ENCODE results near the gene RGMA. TPM values are rescaled to one million over a fixed set of nuclear protein-coding genes. Genes with fewer than 3 reads are reported as not detected.
A peak's percentile ranks its signal among the peaks of the same experiment; 100 is the strongest.

RGMA gene
- polyA plus RNA-seq, 1 experiment, result 0.17 TPM

DNA sequence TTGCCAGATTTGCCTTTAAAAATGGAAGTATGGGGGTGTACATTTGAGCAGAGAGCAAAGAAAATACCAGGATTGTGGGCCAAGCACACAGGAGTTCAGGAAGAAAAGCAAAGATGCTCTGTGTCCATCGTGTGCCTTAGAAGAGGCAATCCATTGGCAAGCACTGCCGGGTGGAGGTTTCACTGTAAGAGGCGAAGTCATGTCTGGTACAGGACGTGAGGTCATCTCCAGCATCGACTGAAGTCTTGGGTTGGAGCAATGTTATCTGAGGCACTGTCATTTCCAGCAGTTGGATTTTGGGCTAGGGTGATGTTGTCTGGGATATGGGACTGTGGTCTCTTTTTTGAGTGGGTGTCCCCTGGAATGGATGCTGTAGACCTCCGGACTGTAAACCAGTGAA lies 4.8 kb upstream of the RGMA start:
- TF ChIP-seq, protein P1, sequence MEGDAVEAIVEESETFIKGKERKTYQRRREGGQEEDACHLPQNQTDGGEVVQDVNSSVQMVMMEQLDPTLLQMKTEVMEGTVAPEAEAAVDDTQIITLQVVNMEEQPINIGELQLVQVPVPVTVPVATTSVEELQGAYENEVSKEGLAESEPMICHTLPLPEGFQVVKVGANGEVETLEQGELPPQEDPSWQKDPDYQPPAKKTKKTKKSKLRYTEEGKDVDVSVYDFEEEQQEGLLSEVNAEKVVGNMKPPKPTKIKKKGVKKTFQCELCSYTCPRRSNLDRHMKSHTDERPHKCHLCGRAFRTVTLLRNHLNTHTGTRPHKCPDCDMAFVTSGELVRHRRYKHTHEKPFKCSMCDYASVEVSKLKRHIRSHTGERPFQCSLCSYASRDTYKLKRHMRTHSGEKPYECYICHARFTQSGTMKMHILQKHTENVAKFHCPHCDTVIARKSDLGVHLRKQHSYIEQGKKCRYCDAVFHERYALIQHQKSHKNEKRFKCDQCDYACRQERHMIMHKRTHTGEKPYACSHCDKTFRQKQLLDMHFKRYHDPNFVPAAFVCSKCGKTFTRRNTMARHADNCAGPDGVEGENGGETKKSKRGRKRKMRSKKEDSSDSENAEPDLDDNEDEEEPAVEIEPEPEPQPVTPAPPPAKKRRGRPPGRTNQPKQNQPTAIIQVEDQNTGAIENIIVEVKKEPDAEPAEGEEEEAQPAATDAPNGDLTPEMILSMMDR (IDR thresholded peaks at IDR 0.05; ENCODE audit: low read depth, low read length), result no peak
- no peak for DNase-seq (ENCODE audit: low read depth, low spot score)
- no peak overlapping the region for H3K4me3 ChIP-seq (ENCODE audit: low read depth, low read length)
- peaks cover 26% of the 10 kb centered on the region for H3K27me3 ChIP-seq (ENCODE audit: control insufficient read depth, insufficient read depth, low read length)
- CTCF ChIA-PET, result no interaction called here
- POLR2A ChIA-PET, result no interaction called here
- no peaks in the 10 kb centered on the region for H3K9me3 ChIP-seq (ENCODE audit: control insufficient read depth, insufficient read depth, low read length)
- no peak overlapping the region for H3K27ac ChIP-seq (ENCODE audit: low read depth, low read length)

DNA sequence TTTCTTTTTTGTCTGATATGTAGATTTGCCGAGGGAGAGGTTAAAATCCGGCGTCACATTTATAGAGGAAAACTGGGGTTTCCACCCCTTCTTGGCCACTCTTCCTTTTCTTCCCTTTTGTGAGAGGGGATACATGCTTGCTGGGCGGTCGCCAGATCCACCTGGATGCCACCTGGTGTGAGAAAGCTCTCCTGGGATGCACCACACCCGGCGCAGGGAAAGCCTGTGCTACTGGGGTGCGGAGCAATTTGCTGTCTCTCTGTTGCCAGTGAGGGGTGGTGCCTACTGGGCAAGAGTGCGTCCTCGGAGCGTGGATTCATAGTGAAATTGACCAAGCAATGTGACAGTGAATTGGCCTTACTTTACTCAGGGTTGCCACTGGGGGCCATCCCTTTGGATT lies 2.5 kb upstream of the RGMA start:
- Histone ChIP-seq H3K27me3 (ENCODE audit: control insufficient read depth, insufficient read depth, low read length) (peaks cover 46% of the 10 kb centered on the region), H3K27ac (ENCODE audit: low read depth, low read length) (no peak overlapping the region), H3K4me3 (ENCODE audit: low read depth, low read length) (no peak overlapping the region), H3K9me3 (ENCODE audit: control insufficient read depth, insufficient read depth, low read length) (no peaks in the 10 kb centered on the region; the same call in 1 of the 2 replicates)
- POLR2A ChIA-PET, result no interaction called here
- DNase-seq (ENCODE audit: low read depth, low spot score), result no peak
- TF ChIP-seq, protein P1 (IDR thresholded peaks at IDR 0.05; ENCODE audit: low read depth, low read length), result no peak
- CTCF ChIA-PET, result no interaction called here

- Histone ChIP-seq H3K27ac (ENCODE audit: low read depth, low read length) (no peak overlapping the region), H3K27me3 (ENCODE audit: control insufficient read depth, insufficient read depth, low read length) (peaks cover 54% of the 10 kb centered on the region), H3K9me3 (ENCODE audit: control insufficient read depth, insufficient read depth, low read length) (no peaks in the 10 kb centered on the region; the same call in 1 of the 2 replicates), H3K4me3 (ENCODE audit: low read depth, low read length) (no peak overlapping the region)
- no peak for DNase-seq (ENCODE audit: low read depth, low spot score)
- TF ChIP-seq, protein P1 (IDR thresholded peaks at IDR 0.05; ENCODE audit: low read depth, low read length), result no peak
- CTCF ChIA-PET, result no interaction called here
- POLR2A ChIA-PET, result no interaction called here
Observed at GRCh38 chr15:93089727-93090305, 805 bp upstream of the RGMA start.

DNA sequence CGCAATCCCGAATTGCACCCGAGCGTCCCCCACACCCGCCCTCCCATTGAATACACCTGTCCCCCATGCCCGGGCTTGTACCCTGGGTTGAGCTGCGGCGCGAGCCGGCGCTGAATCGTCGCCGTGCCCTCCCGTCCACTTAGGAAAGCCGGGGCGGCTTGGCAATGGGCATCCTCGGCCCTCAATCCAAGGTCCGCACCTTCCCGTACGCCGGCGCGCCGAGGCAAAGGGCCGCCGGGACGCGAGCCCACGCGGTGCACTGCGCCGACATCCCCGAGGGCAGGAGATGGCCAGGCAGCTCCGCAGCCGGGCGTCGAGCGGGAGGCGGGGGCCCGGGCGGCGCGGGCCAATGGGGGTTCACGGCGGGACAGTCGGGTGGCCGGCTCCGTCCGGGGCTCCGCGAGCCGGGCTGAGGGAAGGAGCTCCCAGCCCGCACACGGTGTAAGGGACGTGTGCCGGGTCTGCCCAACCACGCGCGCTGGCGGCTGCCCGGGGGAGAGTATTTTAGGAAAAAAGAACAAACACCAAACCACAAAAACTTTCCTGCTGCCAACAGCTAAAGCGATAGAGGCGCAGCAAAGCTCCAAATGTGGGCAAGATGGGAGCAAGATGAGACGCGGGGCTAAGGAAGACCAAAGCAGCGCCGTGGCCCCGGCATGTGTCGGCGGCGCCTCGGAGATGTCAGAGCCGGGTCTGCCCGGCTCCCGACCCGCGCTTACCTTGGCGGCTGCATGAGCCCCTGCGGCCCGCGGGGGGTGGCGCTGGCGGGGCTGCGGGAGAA lies 621 bp downstream of the RGMA start:
- H3K4me3 ChIP-seq (ENCODE audit: low read depth, low read length), result peak overlapping the region; percentile 31
- ChIA-PET CTCF (interaction anchor here (0.6 to 2.5 kb wide), 33 partner anchors 8 to 1037 kb away, joined by 3 to 31 read pairs (median 6); no protein-coding TSS in a partner anchor), POLR2A (no interaction called here)
- H3K27ac ChIP-seq (ENCODE audit: low read depth, low read length), result no peak overlapping the region
- no peak for DNase-seq (ENCODE audit: low read depth, low spot score)
- H3K9me3 ChIP-seq (ENCODE audit: control insufficient read depth, insufficient read depth, low read length), result no peaks in the 10 kb centered on the region; the same call in 1 of the 2 replicates
- peaks cover 63% of the 10 kb centered on the region for H3K27me3 ChIP-seq (ENCODE audit: control insufficient read depth, insufficient read depth, low read length)
- TF ChIP-seq, protein P1 (IDR thresholded peaks at IDR 0.05; ENCODE audit: low read depth, low read length), result no peak

GRCh38 chr15:93087825-93088199 lies 1.2 kb downstream of the RGMA start:
- CTCF ChIA-PET, result interaction anchor here (0.6 to 2.5 kb wide), 34 partner anchors 9 to 1037 kb away, joined by 3 to 31 read pairs (median 6); no protein-coding TSS in a partner anchor
- DNase-seq (ENCODE audit: low read depth, low spot score), result no peak
- Histone ChIP-seq H3K4me3 (ENCODE audit: low read depth, low read length) (no peak overlapping the region; the same call in 1 of the 2 replicates), H3K9me3 (ENCODE audit: control insufficient read depth, insufficient read depth, low read length) (no peaks in the 10 kb centered on the region; the same call in 1 of the 2 replicates), H3K27ac (ENCODE audit: low read depth, low read length) (no peak overlapping the region), H3K27me3 (ENCODE audit: control insufficient read depth, insufficient read depth, low read length) (peaks cover 60% of the 10 kb centered on the region)
- POLR2A ChIA-PET, result no interaction called here
- TF ChIP-seq, protein P1 (IDR thresholded peaks at IDR 0.05; ENCODE audit: low read depth, low read length), result peak; percentile 74

Measured in AG04450 (cell line).